A673 (cell line): ENCODE data around the gene PACS1. TPM values are rescaled to one million over a fixed set of nuclear protein-coding genes. Genes with fewer than 3 reads are reported as not detected.

Experiments used
- BruUV-seq: library from RNA; stranded (reverse); fragments of 400-500 nt; replicated peaks from 2 replicates; lab custom pipeline; 2021; lab: Mats Ljungman, UMichigan
- CTCF ChIA-PET: fragments of 300-600 bp; sonication (Branson Sonifier 250); formaldehyde crosslinking; loops from one replicate; lab custom pipeline; 2022; ENCODE audit warnings: antibody characterized with exemption; lab: Charles Lee
- POLR2A ChIA-PET: fragments of 300-600 bp; sonication (Branson Sonifier 250); formaldehyde crosslinking; loops from one replicate; lab custom pipeline; 2022; ENCODE audit warnings: antibody characterized with exemption; ENCODE audit not compliant: low non-redundant PET; lab: Charles Lee
- DNase-seq: peaks from one replicate; pipeline ENCODE4 v3.0.0-alpha.2; 2015; ENCODE audit warnings: low spot score
- H3K27ac ChIP-seq: fragments of 200-600 bp; sonication (generic); 2 replicates; pipeline ENCODE4 v1.5.1; 2016; ENCODE audit warnings: mixed run types, low read depth, mild to moderate bottlenecking, mixed read lengths, antibody characterized with exemption, low read length; ENCODE audit not compliant: poor library complexity, severe bottlenecking
- H3K27me3 ChIP-seq: fragments of 200-600 bp; sonication (generic); replicated peaks from 2 replicates; pipeline ENCODE4 v1.6.1; 2017; ENCODE audit warnings: mixed run types, low read depth, mild to moderate bottlenecking, mixed read lengths, antibody characterized with exemption, low read length; ENCODE audit not compliant: insufficient read depth, poor library complexity
- H3K36me3 ChIP-seq: fragments of 200-600 bp; sonication (generic); 2 replicates; pipeline ENCODE4 v1.6.1; 2016; ENCODE audit warnings: mixed run types, mild to moderate bottlenecking, mixed read lengths, antibody characterized with exemption, low read length; ENCODE audit not compliant: insufficient read depth, poor library complexity, severe bottlenecking
- H3K4me1 ChIP-seq: fragments of 200-600 bp; sonication (generic); 2 replicates; pipeline ENCODE4 v1.6.1; 2017; ENCODE audit warnings: mixed run types, mild to moderate bottlenecking, mixed read lengths, antibody characterized with exemption, low read length; ENCODE audit not compliant: insufficient read depth, poor library complexity, severe bottlenecking
- H3K4me3 ChIP-seq: fragments of 200-600 bp; sonication (generic); 2 replicates; pipeline ENCODE4 v1.5.1; 2016; ENCODE audit warnings: low read depth, mixed run types, mild to moderate bottlenecking, mixed read lengths, low read length; ENCODE audit not compliant: poor library complexity, severe bottlenecking
- H3K9me3 ChIP-seq: fragments of 200-600 bp; sonication (generic); 2 replicates; pipeline ENCODE4 v1.6.1; 2016; ENCODE audit warnings: mixed run types, low read depth, mild to moderate bottlenecking, mixed read lengths, antibody characterized with exemption, low read length; ENCODE audit not compliant: poor library complexity, severe bottlenecking
- CTCF ChIP-seq: fragments of 300-800, 200-600 bp; sonication (generic); conservative IDR thresholded peaks from 2 replicates; pipeline ENCODE4 v1.5.1; 2017; ENCODE audit warnings: low read depth, mild to moderate bottlenecking, antibody characterized with exemption, low read length, moderate library complexity, mixed read lengths
- EZH2 ChIP-seq: fragments of 200-600 bp; sonication (generic); IDR thresholded peaks from 2 replicates; pipeline ENCODE4 v1.6.1; 2017; ENCODE audit warnings: borderline replicate concordance, low read depth, mild to moderate bottlenecking, mixed read lengths, antibody characterized with exemption, low read length; ENCODE audit not compliant: poor library complexity, severe bottlenecking
- intact Hi-C: fragments of 100-400 bp; cut with micrococcal nuclease; formaldehyde crosslinking; loops from one replicate; pipeline ENCODE4 v1.10.0; 2022; ENCODE audit not compliant: unreplicated experiment
- total RNA-seq: library from RNA; stranded (reverse); gene quantifications from 2 replicates; pipeline ENCODE4 v1.2.3, GENCODE V29; 2021

Gene PACS1
- total RNA-seq, 1 experiment from 2014 or later: 75.7 TPM

- intact Hi-C loops: no loop called here
- Histone ChIP-seq H3K9me3 (peaks cover 3% of the 10 kb centered on the region), H3K36me3 (peaks cover 100% of the 10 kb centered on the region), H3K4me3 (no peak overlapping the region), H3K27me3 (no peaks in the 10 kb centered on the region), H3K4me1 (peaks cover 9% of the 10 kb centered on the region), H3K27ac (no peak overlapping the region)
- ChIA-PET POLR2A (no interaction called here), CTCF (no interaction called here)
- no peak for TF ChIP-seq EZH2
- TF ChIP-seq CTCF: no peak
- no TSS peak for BruUV-seq
- DNase-seq: no peak
Measured at GRCh38 chr11:66063900-66064299, 6.2 kb upstream of the PACS1 start.

GRCh38 chr11:66064571-66064970 is 5.5 kb upstream of the PACS1 start:
- Histone ChIP-seq H3K36me3 (peaks cover 96% of the 10 kb centered on the region), H3K27me3 (no peaks in the 10 kb centered on the region), H3K27ac (no peak overlapping the region), H3K9me3 (peaks cover 3% of the 10 kb centered on the region), H3K4me1 (peaks cover 16% of the 10 kb centered on the region), H3K4me3 (no peak overlapping the region)
- TF ChIP-seq EZH2 (no peak), CTCF (no peak)
- POLR2A ChIA-PET: no interaction called here
- intact Hi-C loops: no loop called here
- no peak for DNase-seq
- CTCF ChIA-PET: no interaction called here
- no TSS peak for BruUV-seq

GRCh38 chr11:66066751-66067150 is 3.3 kb upstream of the PACS1 start:
- H3K4me3 ChIP-seq: no peak overlapping the region
- intact Hi-C loops: no loop called here
- ChIA-PET CTCF (no interaction called here), POLR2A (no interaction called here)
- peaks cover 74% of the 10 kb centered on the region for H3K36me3 ChIP-seq
- DNase-seq: no peak
- H3K9me3 ChIP-seq: peaks cover 3% of the 10 kb centered on the region
- no TSS peak for BruUV-seq
- H3K27ac ChIP-seq: no peak overlapping the region
- TF ChIP-seq CTCF (no peak), EZH2 (no peak)
- no peaks in the 10 kb centered on the region for H3K27me3 ChIP-seq
- H3K4me1 ChIP-seq: peaks cover 24% of the 10 kb centered on the region
